ENCODE results near the gene VDAC1. TPM values are rescaled to one million over a fixed set of nuclear protein-coding genes. Genes with fewer than 3 reads are reported as not detected.

The VDAC1 gene
- total and polyA plus RNA-seq, 2 of the 8 experiments (the other 6 are each of a cell fraction or from before 2014, with no cell fraction given), result 111 to 301 TPM

GRCh38 chr5:133944263-133945185 lies 60.3 kb downstream of the VDAC1 start (continued):
- TF ChIP-seq E2F6 (IDR thresholded peaks at IDR 0.05), result no peak
- TF ChIP-seq CBX5 (IDR thresholded peaks at IDR 0.05; ENCODE audit: low read depth, low read length), result no peak
- no peak for TF ChIP-seq MAX (IDR thresholded peaks at IDR 0.05)
- no peak for TF ChIP-seq PHF8 (conservative IDR thresholded peaks at IDR 0.05; ENCODE audit: low read depth, low read length)
- no peak for TF ChIP-seq SP4 (IDR thresholded peaks at IDR 0.05; ENCODE audit: low read length)
- TF ChIP-seq SP2 (IDR thresholded peaks at IDR 0.05; ENCODE audit: low read length), result no peak
- TF ChIP-seq SUZ12 (IDR thresholded peaks at IDR 0.05; ENCODE audit: low read length), result 0 out of 2 replicates have a peak, but pooled peaks have one; percentile 30
- TF ChIP-seq ASH2L (IDR thresholded peaks at IDR 0.05; ENCODE audit: low read length), result no peak
- no peak for TF ChIP-seq CBX8 (IDR thresholded peaks at IDR 0.05; ENCODE audit: borderline replicate concordance, low read depth, low read length)
- no peak for TF ChIP-seq POLR2A (IDR thresholded peaks at IDR 0.05; ENCODE audit: control extremely low read depth in 1 of 2, low read depth in 2 of 2, low read length in 2 of 2)

All from H1 (cell line).